ENCODE results near the gene LBX2. TPM values are rescaled to one million over a fixed set of nuclear protein-coding genes. Genes with fewer than 3 reads are reported as not detected.

LBX2 gene
- total and polyA plus RNA-seq, 3 experiments from 2014 or later, result 0.38 to 0.94 TPM; not detected in 1

DNA sequence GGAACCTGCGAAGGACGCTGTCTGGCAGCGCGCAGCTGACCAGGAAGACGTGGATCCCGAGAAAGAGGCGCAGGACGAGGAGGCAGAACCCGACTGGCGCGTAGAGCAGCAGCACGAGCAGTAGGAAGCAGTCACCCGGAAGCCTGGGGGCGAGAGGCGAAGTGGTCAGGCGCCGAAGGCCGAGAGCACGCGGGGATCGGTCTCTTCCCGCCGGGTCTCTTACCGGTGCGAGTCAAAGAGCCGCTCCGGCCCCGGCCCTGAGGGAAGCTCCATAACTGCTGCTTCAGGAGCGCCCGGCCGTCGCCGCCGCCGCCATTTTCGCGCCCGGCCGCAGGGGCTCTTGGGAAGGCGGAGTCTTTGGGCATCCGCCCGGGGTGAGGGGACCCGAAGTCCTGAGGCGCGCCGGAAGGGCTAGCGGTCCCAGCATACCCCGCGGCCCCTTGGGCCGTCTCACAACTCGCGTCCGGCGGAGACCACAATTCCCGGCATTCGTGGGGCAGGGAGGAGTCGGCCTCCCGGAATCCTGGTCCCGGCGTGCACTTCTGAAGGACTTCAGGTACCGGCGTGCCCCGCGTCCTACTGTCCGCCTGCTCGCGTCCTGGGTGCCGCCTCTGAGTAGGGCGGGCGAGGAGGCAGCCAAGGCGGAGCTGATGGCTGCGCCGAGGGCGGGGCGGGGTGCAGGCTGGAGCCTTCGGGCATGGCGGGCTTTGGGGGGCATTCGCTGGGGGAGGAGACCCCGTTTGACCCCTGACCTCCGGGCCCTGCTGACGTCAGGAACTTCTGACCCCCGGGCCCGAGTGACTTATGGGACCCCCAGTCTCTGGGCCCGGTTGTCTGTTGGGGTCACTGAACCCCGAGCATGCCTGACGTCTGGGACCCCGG is 30.2 kb upstream of the LBX2 start, which contains the start of the genes AUP1 and HTRA2:
Gene AUP1 (minus strand): TSS at position 350 of the 882 bp plus-strand sequence. CDS start 77 bp downstream, at position 273.
Gene HTRA2 (plus strand): TSS at position 577 of the 882 bp plus-strand sequence. CDS start 74 bp downstream, at position 651.
- Histone ChIP-seq H3K27ac (ENCODE audit: low read depth, low read length) (peak within 1 kb of the TSS; percentile 86), H3K9me3 (ENCODE audit: low read length) (no peaks in the 10 kb centered on the region), H3K4me1 (ENCODE audit: insufficient read depth, low read length) (peaks cover 28% of the 10 kb centered on the region), H3K4me3 (ENCODE audit: low read length) (peak within 1 kb of the TSS; percentile 94), H3K36me3 (ENCODE audit: insufficient read depth, low read length) (peaks cover 22% of the 10 kb centered on the region), H3K27me3 (ENCODE audit: insufficient read depth, low read length, poor library complexity, severe bottlenecking) (no peaks in the 10 kb centered on the region)
- ChIA-PET POLR2A (interaction anchor here (0.6 to 1.9 kb wide), 10 partner anchors 17 to 351 kb away, joined by 3 to 12 read pairs (median 4); partner anchors contain the start of genes CCDC142, MOB1A, PCGF1 and TTC31), CTCF (interaction anchor here (0.8 to 5.1 kb wide), 8 partner anchors 10 to 351 kb away, joined by 3 to 42 read pairs (median 4); partner anchors contain the start of genes CCDC142, MOB1A and TTC31)
- Mint-ChIP-seq H3K4me3 (peak within 1 kb of the TSS; percentile 87 to 97 (median 95)), H3K4me1 (peaks cover 32 to 44% (median 38%) of the 10 kb centered on the region in 3 donors), H3K9me3 (no peaks in the 10 kb centered on the region), H3K27ac (peak within 1 kb of the TSS; percentile 51 to 98 (median 95)), H3K27me3 (peaks cover 0 to 2% of the 10 kb centered on the region in 2 donors), H3K36me3 (peaks cover 15 to 60% (median 17%) of the 10 kb centered on the region in 3 donors)
- DNase-seq, result peak; percentile 79 to 89 (median 84)

DNA sequence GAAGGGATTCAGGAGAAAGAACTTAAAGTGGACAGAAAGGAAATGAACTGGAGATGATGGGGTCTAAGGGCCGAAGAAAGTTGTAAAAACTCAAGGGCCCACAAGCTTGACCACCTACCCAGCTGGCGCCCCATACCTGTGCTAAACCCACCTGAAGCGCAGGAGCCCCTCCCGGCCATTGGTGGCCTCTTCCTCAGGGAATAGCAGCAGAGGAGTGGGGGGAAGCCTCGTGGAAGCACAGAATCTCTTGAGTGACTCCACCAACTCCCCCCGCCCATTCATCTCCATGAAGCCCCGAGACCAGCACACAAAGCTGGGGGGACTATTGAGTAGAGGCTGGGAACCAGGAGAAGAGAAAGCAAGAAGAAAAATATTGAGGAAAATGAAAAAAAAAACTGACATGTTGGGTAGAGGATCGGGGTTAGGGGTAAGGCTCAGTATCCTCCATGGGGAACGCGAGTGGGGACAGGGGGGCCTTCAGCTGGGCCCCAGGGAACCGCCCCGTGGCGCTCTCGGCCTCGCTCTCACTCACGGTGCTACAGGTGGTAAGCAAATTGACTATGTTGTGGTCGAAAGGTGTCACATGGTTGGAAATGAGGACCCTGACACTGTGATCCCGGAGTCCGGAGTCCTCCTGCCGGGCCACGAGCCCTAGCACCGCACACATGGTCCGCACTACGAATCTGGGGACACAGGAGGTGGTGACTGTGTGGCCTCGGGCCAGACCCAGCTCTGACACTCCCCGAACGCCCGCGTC is 29.4 kb upstream of the LBX2 start:
- Mint-ChIP-seq H3K4me1 (peaks cover 32 to 44% (median 38%) of the 10 kb centered on the region in 3 donors), H3K4me3 (peak overlapping the region; percentile 87 to 97 (median 95)), H3K9me3 (no peaks in the 10 kb centered on the region), H3K27ac (peak overlapping the region; percentile 51 to 98 (median 95)), H3K27me3 (peaks cover 0 to 2% of the 10 kb centered on the region in 2 donors), H3K36me3 (peaks cover 15 to 58% (median 17%) of the 10 kb centered on the region in 3 donors)
- H3K27ac ChIP-seq (ENCODE audit: low read depth, low read length), result peak overlapping the region; percentile 86
- peak overlapping the region; percentile 94 for H3K4me3 ChIP-seq (ENCODE audit: low read length)
- POLR2A ChIA-PET, result interaction anchor here (0.6 to 1.9 kb wide), 8 partner anchors 16 to 350 kb away, joined by 3 to 12 read pairs (median 4); partner anchors contain the start of genes CCDC142, INO80B, MOB1A and PCGF1
- peaks cover 20% of the 10 kb centered on the region for H3K36me3 ChIP-seq (ENCODE audit: insufficient read depth, low read length)
- DNase-seq, result no peak
- no peaks in the 10 kb centered on the region for H3K9me3 ChIP-seq (ENCODE audit: low read length)
- H3K4me1 ChIP-seq (ENCODE audit: insufficient read depth, low read length), result peaks cover 28% of the 10 kb centered on the region
- no peaks in the 10 kb centered on the region for H3K27me3 ChIP-seq (ENCODE audit: insufficient read depth, low read length, poor library complexity, severe bottlenecking)
- CTCF ChIA-PET, result interaction anchor here (0.9 to 5.1 kb wide), 5 partner anchors 10 to 74 kb away, joined by 3 to 42 read pairs (median 4); partner anchors contain the start of genes CCDC142 and TTC31

GRCh38 chr2:74527741-74528140 is 28.3 kb upstream of the LBX2 start:
- Mint-ChIP-seq H3K4me1 (peaks cover 32 to 44% (median 38%) of the 10 kb centered on the region in 3 donors), H3K9me3 (no peaks in the 10 kb centered on the region), H3K4me3 (peak overlapping the region; percentile 74 to 97 (median 95)), H3K27me3 (peaks cover 0 to 2% of the 10 kb centered on the region in 2 donors), H3K36me3 (peaks cover 15 to 50% (median 17%) of the 10 kb centered on the region in 3 donors), H3K27ac (peak overlapping the region in 3 of 8 donors; percentile 29 to 83 (median 51))
- DNase-seq, result no peak
- Histone ChIP-seq H3K27me3 (ENCODE audit: insufficient read depth, low read length, poor library complexity, severe bottlenecking) (no peaks in the 10 kb centered on the region), H3K27ac (ENCODE audit: low read depth, low read length) (no peak overlapping the region), H3K4me1 (ENCODE audit: insufficient read depth, low read length) (peaks cover 28% of the 10 kb centered on the region), H3K4me3 (ENCODE audit: low read length) (no peak overlapping the region), H3K9me3 (ENCODE audit: low read length) (no peaks in the 10 kb centered on the region), H3K36me3 (ENCODE audit: insufficient read depth, low read length) (peaks cover 16% of the 10 kb centered on the region)
- POLR2A ChIA-PET, result interaction anchor here (0.7 kb wide), 1 partner anchor 73 kb away, joined by 3 read pairs; the partner anchor contains the start of gene INO80B
- CTCF ChIA-PET, result interaction anchor here (1.3 to 1.7 kb wide), 2 partner anchors 28 to 73 kb away, joined by 3 to 5 read pairs; partner anchors contain the start of gene LBX2

DNA sequence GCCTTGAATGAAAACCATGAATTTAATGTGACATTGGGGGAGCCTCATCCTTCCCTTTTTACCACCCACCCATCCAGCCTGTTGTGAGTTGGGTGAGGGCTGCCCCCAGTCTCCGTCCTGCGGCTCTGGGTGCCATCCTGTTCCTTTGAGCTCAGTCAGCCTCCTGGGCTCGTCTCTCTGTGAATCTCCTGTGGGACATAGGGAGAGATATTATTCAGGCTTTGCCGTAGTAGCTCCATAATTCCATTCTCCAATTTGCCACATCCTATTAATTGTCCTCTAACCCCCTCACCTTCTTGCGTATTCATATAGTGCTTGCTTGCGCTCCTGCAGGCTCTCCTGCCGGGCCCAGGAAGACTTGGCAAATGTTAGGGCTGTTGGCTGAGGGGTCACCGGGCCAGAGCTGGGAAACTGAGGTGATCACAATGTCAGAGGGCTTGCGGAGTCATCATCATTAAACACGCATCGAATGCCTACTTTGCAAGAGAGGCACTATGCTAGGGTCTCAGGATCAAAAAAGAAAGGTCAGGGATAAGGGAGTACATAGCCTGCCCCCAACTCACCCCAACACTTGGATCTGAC is 27.3 kb upstream of the LBX2 start:
- Histone ChIP-seq H3K36me3 (ENCODE audit: insufficient read depth, low read length) (peaks cover 12% of the 10 kb centered on the region), H3K27me3 (ENCODE audit: insufficient read depth, low read length, poor library complexity, severe bottlenecking) (no peaks in the 10 kb centered on the region), H3K27ac (ENCODE audit: low read depth, low read length) (no peak overlapping the region), H3K4me1 (ENCODE audit: insufficient read depth, low read length) (peaks cover 25% of the 10 kb centered on the region), H3K4me3 (ENCODE audit: low read length) (no peak overlapping the region), H3K9me3 (ENCODE audit: low read length) (no peaks in the 10 kb centered on the region)
- Mint-ChIP-seq H3K36me3 (peaks cover 15 to 41% (median 17%) of the 10 kb centered on the region in 3 donors), H3K27ac (peak overlapping the region in 4 of 8 donors; percentile 12 to 61 (median 32)), H3K4me1 (peaks cover 28 to 37% (median 32%) of the 10 kb centered on the region in 3 donors), H3K9me3 (no peaks in the 10 kb centered on the region), H3K4me3 (peak overlapping the region in 2 of 7 donors; percentile 64 to 82), H3K27me3 (peaks cover 0 to 5% of the 10 kb centered on the region in 2 donors)
- CTCF ChIA-PET, result interaction anchor here (0.8 to 1.7 kb wide), 3 partner anchors 23 to 29 kb away, joined by 3 to 5 read pairs (median 3); partner anchors contain the start of gene LBX2
- no peak for DNase-seq
- POLR2A ChIA-PET, result interaction anchor here (0.6 to 1.3 kb wide), 3 partner anchors 24 to 44 kb away, joined by 3 to 4 read pairs (median 3); partner anchors contain the start of genes CCDC142 and TTC31

- peaks cover 12% of the 10 kb centered on the region for H3K36me3 ChIP-seq (ENCODE audit: insufficient read depth, low read length)
- Mint-ChIP-seq H3K4me3 (peak within 1 kb of the TSS in 2 of 7 donors; percentile 64 to 82), H3K4me1 (peaks cover 20 to 29% (median 24%) of the 10 kb centered on the region in 3 donors), H3K36me3 (peaks cover 15 to 39% (median 17%) of the 10 kb centered on the region in 3 donors), H3K27me3 (peaks cover 0 to 5% of the 10 kb centered on the region in 2 donors), H3K9me3 (no peaks in the 10 kb centered on the region), H3K27ac (peak within 1 kb of the TSS in 6 of 8 donors; percentile 12 to 71 (median 49))
- H3K27me3 ChIP-seq (ENCODE audit: insufficient read depth, low read length, poor library complexity, severe bottlenecking), result no peaks in the 10 kb centered on the region
- peaks cover 17% of the 10 kb centered on the region for H3K4me1 ChIP-seq (ENCODE audit: insufficient read depth, low read length)
- H3K4me3 ChIP-seq (ENCODE audit: low read length), result no peak within 1 kb of the TSS
- H3K9me3 ChIP-seq (ENCODE audit: low read length), result no peaks in the 10 kb centered on the region
- CTCF ChIA-PET, result interaction anchor here (1.1 to 1.7 kb wide), 3 partner anchors 26 to 43 kb away, joined by 3 to 5 read pairs (median 4); partner anchors contain the start of genes CCDC142, LBX2 and TTC31
- no peak for DNase-seq
- POLR2A ChIA-PET, result interaction anchor here (0.9 to 1.3 kb wide), 3 partner anchors 23 to 68 kb away, joined by 3 read pairs; partner anchors contain the start of genes CCDC142 and TTC31
- no peak within 1 kb of the TSS for H3K27ac ChIP-seq (ENCODE audit: low read depth, low read length)
Measured at GRCh38 chr2:74525717-74526648, 26.6 kb upstream of the LBX2 start, which contains the start of gene DQX1. Gene DQX1 (minus strand): TSS chr2:74526231. CDS start chr2:74525729, 502 bp downstream.

GRCh38 chr2:74524955-74525716 is 25.7 kb upstream of the LBX2 start:
- CTCF ChIA-PET, result interaction anchor here (1.1 kb wide), 1 partner anchor 42 kb away, joined by 4 read pairs; the partner anchor contains the start of genes CCDC142 and TTC31

More at GRCh38 chr2:74524955-74525716, 25.7 kb upstream of the LBX2 start:
- H3K27ac ChIP-seq (ENCODE audit: low read depth, low read length), result no peak overlapping the region
- H3K27me3 ChIP-seq (ENCODE audit: insufficient read depth, low read length, poor library complexity, severe bottlenecking), result peaks cover 5% of the 10 kb centered on the region
- H3K36me3 ChIP-seq (ENCODE audit: insufficient read depth, low read length), result peaks cover 12% of the 10 kb centered on the region
- no peaks in the 10 kb centered on the region for H3K9me3 Mint-ChIP-seq
- no peaks in the 10 kb centered on the region for H3K9me3 ChIP-seq (ENCODE audit: low read length)
- no peak overlapping the region for H3K4me3 ChIP-seq (ENCODE audit: low read length)
- no peak for DNase-seq
- H3K4me1 ChIP-seq (ENCODE audit: insufficient read depth, low read length), result peaks cover 12% of the 10 kb centered on the region
- peaks cover 15 to 23% (median 18%) of the 10 kb centered on the region in 3 donors for H3K4me1 Mint-ChIP-seq
- peaks cover 7 to 8% of the 10 kb centered on the region in 2 donors for H3K27me3 Mint-ChIP-seq
- peaks cover 15 to 38% (median 17%) of the 10 kb centered on the region in 3 donors for H3K36me3 Mint-ChIP-seq
- POLR2A ChIA-PET, result interaction anchor here (0.9 kb wide), 1 partner anchor 68 kb away, joined by 3 read pairs; no protein-coding TSS in a partner anchor
- peak overlapping the region in 2 of 8 donors; percentile 45 to 71 for H3K27ac Mint-ChIP-seq
- H3K4me3 Mint-ChIP-seq, result no peak overlapping the region

Data from CD8-positive, alpha-beta memory T cell (primary cell).